Liver (tissue), 9 donors: Measurements from ENCODE around the gene MSGN1. TPM values are rescaled to one million over a fixed set of nuclear protein-coding genes. Genes with fewer than 3 reads are reported as not detected.

Experiments used
- DNase-seq: peaks from one replicate; pipeline ENCODE4 v3.0.0-alpha.2; 2017; ENCODE audit warnings: low spot score
- H3K27ac ChIP-seq, 2 donors: one replicate each; pipeline ENCODE4 v1.7.0; 2013; ENCODE audit warnings: inconsistent platforms in 2 of 2, low read length in 2 of 2, control low read depth in 1 of 2, low read depth in 1 of 2, mild to moderate bottlenecking in 1 of 2
- H3K27me3 ChIP-seq, 4 donors: one replicate each; pipeline versions ENCODE4 v1.6.1 to v1.7.0; 2013; ENCODE audit warnings: low read length in 3 of 4, inconsistent platforms in 1 of 4, mild to moderate bottlenecking in 1 of 4, moderate library complexity in 1 of 4; ENCODE audit not compliant: control insufficient read depth in 4 of 4, insufficient read depth in 4 of 4
- H3K36me3 ChIP-seq, 4 donors: one replicate each; pipeline versions ENCODE4 v1.6.1 to v1.7.0; 2013; ENCODE audit warnings: low read length in 3 of 4, mild to moderate bottlenecking in 3 of 4, low read depth in 1 of 4, moderate library complexity in 1 of 4; ENCODE audit not compliant: control insufficient read depth in 4 of 4, insufficient read depth in 3 of 4
- H3K4me1 ChIP-seq, 4 donors: one replicate each; pipeline versions ENCODE4 v1.6.1 to v1.7.0; 2013; ENCODE audit warnings: low read length in 3 of 4, mild to moderate bottlenecking in 3 of 4, moderate library complexity in 1 of 4; ENCODE audit not compliant: control insufficient read depth in 4 of 4, insufficient read depth in 4 of 4
- H3K4me3 ChIP-seq, 3 donors: one replicate each; pipeline versions ENCODE4 v1.6.1 to v1.7.0; 2013; ENCODE audit warnings: low read length in 3 of 3, control low read depth in 1 of 3, low read depth in 1 of 3, mild to moderate bottlenecking in 1 of 3
- H3K9ac ChIP-seq, 2 donors: one replicate each; pipeline ENCODE4 v1.7.0; 2013; ENCODE audit warnings: low read length in 2 of 2, mild to moderate bottlenecking in 2 of 2, moderate library complexity in 2 of 2, control low read depth in 1 of 2, low read depth in 1 of 2
- H3K9me3 ChIP-seq, 4 donors: one replicate each; pipeline versions ENCODE4 v1.6.1 to v1.7.0; 2013; ENCODE audit warnings: low read length in 3 of 4; ENCODE audit not compliant: control insufficient read depth in 4 of 4
- EGR1 ChIP-seq, 2 donors: IDR thresholded peaks; 2 replicates each; pipeline ENCODE4 v1.6.1; 2016 to 2018; ENCODE audit warnings: antibody characterized with exemption in 2 of 2, low read depth in 2 of 2
- FOXA1 ChIP-seq: IDR thresholded peaks from 2 replicates; pipeline ENCODE4 v1.6.1; 2016; ENCODE audit warnings: antibody characterized with exemption
- FOXA2 ChIP-seq: IDR thresholded peaks from 2 replicates; pipeline ENCODE4 v1.6.1; 2016; ENCODE audit warnings: antibody characterized with exemption
- GABPA ChIP-seq, 2 donors: IDR thresholded peaks in 1 of 2; conservative IDR thresholded peaks in 1 of 2; 2 replicates each; pipeline ENCODE4 v1.6.1; 2016; ENCODE audit warnings: antibody characterized with exemption in 2 of 2, mild to moderate bottlenecking in 1 of 2, moderate library complexity in 1 of 2
- HNF4A ChIP-seq, 2 donors: conservative IDR thresholded peaks; 2 replicates each; pipeline ENCODE4 v1.6.1; 2016; ENCODE audit warnings: antibody characterized with exemption in 2 of 2, mild to moderate bottlenecking in 2 of 2
- HNF4G ChIP-seq: IDR thresholded peaks from 2 replicates; pipeline ENCODE4 v1.6.1; 2016; ENCODE audit warnings: antibody characterized with exemption
- JUND ChIP-seq, 2 donors: IDR thresholded peaks; 2 replicates each; pipeline ENCODE4 v1.6.1; 2016; ENCODE audit warnings: antibody characterized with exemption in 2 of 2
- RAD21 ChIP-seq, 2 donors: IDR thresholded peaks; 2 replicates each; pipeline ENCODE4 v1.6.1; 2016; ENCODE audit warnings: antibody characterized with exemption in 2 of 2, mild to moderate bottlenecking in 2 of 2
- RXRA ChIP-seq, 2 donors: IDR thresholded peaks; 2 replicates each; pipeline ENCODE4 v1.6.1; 2017 to 2018; ENCODE audit warnings: antibody characterized with exemption in 2 of 2, mild to moderate bottlenecking in 1 of 2
- SP1 ChIP-seq: IDR thresholded peaks from 2 replicates; pipeline ENCODE4 v1.6.1; 2018; ENCODE audit warnings: antibody characterized with exemption, mild to moderate bottlenecking
- TAF1 ChIP-seq: conservative IDR thresholded peaks from 2 replicates; pipeline ENCODE4 v1.6.1; 2016; ENCODE audit warnings: antibody characterized with exemption, mild to moderate bottlenecking
- YY1 ChIP-seq: IDR thresholded peaks from 2 replicates; pipeline ENCODE4 v1.6.1; 2016; ENCODE audit warnings: antibody characterized with exemption, mild to moderate bottlenecking
- WGBS: extraction: QIAGEN DNeasy Blood & Tissue Kit; methylation state at CpG from one replicate; pipeline ENCODE4 v1.1.7; 2013; 5-methylcytosine and 5-hydroxymethylcytosine counted together
- polyA plus RNA-seq, 2 donors: library from polyadenylated mRNA; stranded (reverse) in 1 of 2; unstranded in 1 of 2; fragments of 200-250 nt in 1 of 2; fragments of >200 nt in 1 of 2; fragmentation: Nextera tagmentation in 1 of 2; extraction: Ambion mirVana in 1 of 2; gene quantifications; one replicate each; pipeline versions ENCODE4 v1.2.1 to v1.2.3, GENCODE V29; 2013 to 2015
- total RNA-seq, 2 donors: library from RNA; depleted of rRNA; stranded (reverse); fragments of >200 nt; gene quantifications; one replicate each; pipeline ENCODE4 v1.2.3, GENCODE V29; 2014
- TF ChIP-seq, protein P1 (sequence below): IDR thresholded peaks from 2 replicates; pipeline ENCODE4 v1.6.1; 2016; ENCODE audit warnings: antibody characterized with exemption, mild to moderate bottlenecking
- TF ChIP-seq, protein P2 (sequence below): IDR thresholded peaks from 2 replicates; pipeline ENCODE4 v1.6.1; 2016; ENCODE audit warnings: antibody characterized with exemption
- TF ChIP-seq, protein P3 (sequence below): IDR thresholded peaks from 2 replicates; pipeline ENCODE4 v1.6.1; 2016; ENCODE audit warnings: antibody characterized with exemption
- TF ChIP-seq, protein P4 (sequence below): fragments of 150-350 bp; IDR thresholded peaks from 2 replicates; pipeline ENCODE4 v1.5.1; 2017; ENCODE audit warnings: improper control_type of control experiment, low read depth, low read length; ENCODE audit not compliant: missing input control
- donor health status: healthy.
- donor health status: healthy.
- donor health status: healthy.
- donor health status: healthy.
- donor health status: healthy.

The MSGN1 gene
- total and polyA plus RNA-seq, 4 donors, result not detected

DNA sequence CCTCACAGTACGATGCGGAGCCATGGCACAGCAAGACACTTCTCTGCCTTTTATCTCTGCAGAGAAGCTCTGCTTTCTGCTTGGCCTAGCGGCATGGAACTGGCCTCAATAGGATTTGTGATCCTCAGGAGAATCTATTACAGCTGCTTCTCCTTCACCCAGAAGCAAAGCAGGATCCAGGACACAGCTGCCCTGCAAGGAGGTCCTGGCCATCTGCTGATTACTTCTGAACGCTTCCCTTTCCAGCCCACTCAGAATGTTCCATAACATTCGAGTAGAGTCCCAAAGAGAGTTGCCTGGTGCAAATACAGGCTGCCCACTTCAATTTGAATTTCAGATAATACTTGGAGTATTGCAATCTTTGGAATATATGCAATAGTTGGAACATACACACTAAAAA, 33.0 kb downstream of the MSGN1 start (continued):
- TF ChIP-seq SP1 (no peak), JUND (IDR thresholded peaks at IDR 0.05) (no peak), FOXA2 (no peak)

DNA sequence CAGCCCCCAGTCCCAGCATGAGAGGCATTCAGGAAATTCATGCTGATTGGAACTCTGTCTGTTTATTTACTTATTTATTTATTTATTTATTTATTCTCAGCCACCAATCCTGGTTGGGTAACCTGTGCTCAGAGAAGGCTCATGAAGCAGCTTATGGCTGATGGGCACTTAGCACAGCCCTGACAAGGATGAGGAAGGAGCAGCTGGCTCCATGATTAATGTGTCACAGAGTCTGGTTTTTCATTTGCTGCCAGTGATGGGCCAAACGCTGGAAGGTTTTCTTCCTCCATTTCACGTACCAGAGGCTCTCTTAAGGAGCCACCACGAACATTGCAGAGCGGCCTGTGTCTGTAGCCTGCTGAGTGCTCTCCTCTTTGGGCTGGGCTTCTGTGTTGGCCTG, 33.9 kb downstream of the MSGN1 start:
- TF ChIP-seq RAD21 (IDR thresholded peaks at IDR 0.05) (no peak), HNF4A (conservative IDR thresholded peaks at IDR 0.05) (no peak), GABPA (IDR thresholded peaks at IDR 0.05 in 1 of 2, conservative IDR thresholded peaks at IDR 0.05 in 1 of 2) (no peak), TAF1 (no peak), JUND (IDR thresholded peaks at IDR 0.05) (no peak), EGR1 (IDR thresholded peaks at IDR 0.05; ENCODE audit: low read depth in 2 of 2) (no peak), FOXA1 (no peak)
- TF ChIP-seq, protein P1, sequence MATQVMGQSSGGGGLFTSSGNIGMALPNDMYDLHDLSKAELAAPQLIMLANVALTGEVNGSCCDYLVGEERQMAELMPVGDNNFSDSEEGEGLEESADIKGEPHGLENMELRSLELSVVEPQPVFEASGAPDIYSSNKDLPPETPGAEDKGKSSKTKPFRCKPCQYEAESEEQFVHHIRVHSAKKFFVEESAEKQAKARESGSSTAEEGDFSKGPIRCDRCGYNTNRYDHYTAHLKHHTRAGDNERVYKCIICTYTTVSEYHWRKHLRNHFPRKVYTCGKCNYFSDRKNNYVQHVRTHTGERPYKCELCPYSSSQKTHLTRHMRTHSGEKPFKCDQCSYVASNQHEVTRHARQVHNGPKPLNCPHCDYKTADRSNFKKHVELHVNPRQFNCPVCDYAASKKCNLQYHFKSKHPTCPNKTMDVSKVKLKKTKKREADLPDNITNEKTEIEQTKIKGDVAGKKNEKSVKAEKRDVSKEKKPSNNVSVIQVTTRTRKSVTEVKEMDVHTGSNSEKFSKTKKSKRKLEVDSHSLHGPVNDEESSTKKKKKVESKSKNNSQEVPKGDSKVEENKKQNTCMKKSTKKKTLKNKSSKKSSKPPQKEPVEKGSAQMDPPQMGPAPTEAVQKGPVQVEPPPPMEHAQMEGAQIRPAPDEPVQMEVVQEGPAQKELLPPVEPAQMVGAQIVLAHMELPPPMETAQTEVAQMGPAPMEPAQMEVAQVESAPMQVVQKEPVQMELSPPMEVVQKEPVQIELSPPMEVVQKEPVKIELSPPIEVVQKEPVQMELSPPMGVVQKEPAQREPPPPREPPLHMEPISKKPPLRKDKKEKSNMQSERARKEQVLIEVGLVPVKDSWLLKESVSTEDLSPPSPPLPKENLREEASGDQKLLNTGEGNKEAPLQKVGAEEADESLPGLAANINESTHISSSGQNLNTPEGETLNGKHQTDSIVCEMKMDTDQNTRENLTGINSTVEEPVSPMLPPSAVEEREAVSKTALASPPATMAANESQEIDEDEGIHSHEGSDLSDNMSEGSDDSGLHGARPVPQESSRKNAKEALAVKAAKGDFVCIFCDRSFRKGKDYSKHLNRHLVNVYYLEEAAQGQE, result no peak
- TF ChIP-seq, protein P2, sequence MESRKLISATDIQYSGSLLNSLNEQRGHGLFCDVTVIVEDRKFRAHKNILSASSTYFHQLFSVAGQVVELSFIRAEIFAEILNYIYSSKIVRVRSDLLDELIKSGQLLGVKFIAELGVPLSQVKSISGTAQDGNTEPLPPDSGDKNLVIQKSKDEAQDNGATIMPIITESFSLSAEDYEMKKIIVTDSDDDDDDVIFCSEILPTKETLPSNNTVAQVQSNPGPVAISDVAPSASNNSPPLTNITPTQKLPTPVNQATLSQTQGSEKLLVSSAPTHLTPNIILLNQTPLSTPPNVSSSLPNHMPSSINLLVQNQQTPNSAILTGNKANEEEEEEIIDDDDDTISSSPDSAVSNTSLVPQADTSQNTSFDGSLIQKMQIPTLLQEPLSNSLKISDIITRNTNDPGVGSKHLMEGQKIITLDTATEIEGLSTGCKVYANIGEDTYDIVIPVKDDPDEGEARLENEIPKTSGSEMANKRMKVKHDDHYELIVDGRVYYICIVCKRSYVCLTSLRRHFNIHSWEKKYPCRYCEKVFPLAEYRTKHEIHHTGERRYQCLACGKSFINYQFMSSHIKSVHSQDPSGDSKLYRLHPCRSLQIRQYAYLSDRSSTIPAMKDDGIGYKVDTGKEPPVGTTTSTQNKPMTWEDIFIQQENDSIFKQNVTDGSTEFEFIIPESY, result no peak
- TF ChIP-seq, protein P3, sequence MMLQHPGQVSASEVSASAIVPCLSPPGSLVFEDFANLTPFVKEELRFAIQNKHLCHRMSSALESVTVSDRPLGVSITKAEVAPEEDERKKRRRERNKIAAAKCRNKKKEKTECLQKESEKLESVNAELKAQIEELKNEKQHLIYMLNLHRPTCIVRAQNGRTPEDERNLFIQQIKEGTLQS, result no peak
- no peak for DNase-seq
- H3K36me3 ChIP-seq, result no peaks in the 10 kb centered on the region
- no peak overlapping the region for H3K27ac ChIP-seq
- no peak overlapping the region for H3K9ac ChIP-seq
- H3K4me3 ChIP-seq, result no peak overlapping the region
- H3K4me1 ChIP-seq, result no peaks in the 10 kb centered on the region
- H3K9me3 ChIP-seq, result no peaks in the 10 kb centered on the region
- WGBS, result 84% methylated on average over 4 of the region's 4 CpGs
- H3K27me3 ChIP-seq, result no peaks in the 10 kb centered on the region

DNA sequence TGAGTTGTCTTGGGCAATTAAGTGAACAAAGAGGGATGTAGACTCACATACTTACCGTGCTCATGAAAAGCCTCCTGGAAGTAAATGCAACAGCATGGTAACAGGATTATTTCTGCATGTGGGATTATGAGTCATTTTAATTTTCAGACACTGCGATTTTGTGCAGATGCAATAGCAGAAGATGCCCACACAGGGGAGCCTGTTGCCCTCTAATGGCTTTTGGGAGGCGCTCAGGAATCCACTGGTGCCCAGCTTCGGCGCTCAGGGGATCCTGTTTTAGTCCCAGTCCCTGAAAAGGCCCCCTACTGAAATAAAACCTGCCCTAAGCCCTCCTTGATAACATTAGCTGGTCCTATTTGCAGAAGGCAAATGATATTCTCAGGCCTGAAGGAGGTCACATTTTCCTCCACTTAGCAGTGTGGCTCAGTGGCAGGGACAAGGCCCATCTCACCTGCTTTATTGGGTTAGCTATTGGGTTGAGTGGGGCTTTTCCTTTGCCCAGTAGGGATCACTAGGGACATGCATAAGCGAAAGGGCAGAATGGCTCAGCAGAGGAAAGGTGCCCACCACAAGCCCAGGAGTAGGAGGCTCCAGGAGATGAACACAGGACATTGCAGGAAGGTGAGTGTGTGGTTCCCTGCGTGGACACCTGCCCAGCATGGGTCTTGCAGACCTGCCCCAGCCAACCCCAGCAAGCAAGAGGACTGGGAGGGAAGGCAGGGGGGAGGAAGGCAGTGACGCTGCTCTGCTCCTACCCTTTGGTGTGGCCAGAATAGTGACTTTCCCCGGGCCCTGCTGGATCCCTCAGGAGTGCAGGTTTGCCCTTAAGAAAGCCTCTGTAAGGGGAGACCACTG, 35.7 kb downstream of the MSGN1 start:
- Histone ChIP-seq H3K27me3 (no peaks in the 10 kb centered on the region), H3K4me3 (no peak overlapping the region), H3K27ac (no peak overlapping the region), H3K4me1 (no peaks in the 10 kb centered on the region), H3K36me3 (no peaks in the 10 kb centered on the region), H3K9ac (no peak overlapping the region), H3K9me3 (no peaks in the 10 kb centered on the region)
- TF ChIP-seq RXRA (IDR thresholded peaks at IDR 0.05), result no peak
- no peak for TF ChIP-seq HNF4G
- TF ChIP-seq, protein P4, sequence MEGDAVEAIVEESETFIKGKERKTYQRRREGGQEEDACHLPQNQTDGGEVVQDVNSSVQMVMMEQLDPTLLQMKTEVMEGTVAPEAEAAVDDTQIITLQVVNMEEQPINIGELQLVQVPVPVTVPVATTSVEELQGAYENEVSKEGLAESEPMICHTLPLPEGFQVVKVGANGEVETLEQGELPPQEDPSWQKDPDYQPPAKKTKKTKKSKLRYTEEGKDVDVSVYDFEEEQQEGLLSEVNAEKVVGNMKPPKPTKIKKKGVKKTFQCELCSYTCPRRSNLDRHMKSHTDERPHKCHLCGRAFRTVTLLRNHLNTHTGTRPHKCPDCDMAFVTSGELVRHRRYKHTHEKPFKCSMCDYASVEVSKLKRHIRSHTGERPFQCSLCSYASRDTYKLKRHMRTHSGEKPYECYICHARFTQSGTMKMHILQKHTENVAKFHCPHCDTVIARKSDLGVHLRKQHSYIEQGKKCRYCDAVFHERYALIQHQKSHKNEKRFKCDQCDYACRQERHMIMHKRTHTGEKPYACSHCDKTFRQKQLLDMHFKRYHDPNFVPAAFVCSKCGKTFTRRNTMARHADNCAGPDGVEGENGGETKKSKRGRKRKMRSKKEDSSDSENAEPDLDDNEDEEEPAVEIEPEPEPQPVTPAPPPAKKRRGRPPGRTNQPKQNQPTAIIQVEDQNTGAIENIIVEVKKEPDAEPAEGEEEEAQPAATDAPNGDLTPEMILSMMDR, result peak; percentile 98
- TF ChIP-seq EGR1 (IDR thresholded peaks at IDR 0.05; ENCODE audit: low read depth in 2 of 2), result no peak
- TF ChIP-seq YY1, result no peak
- TF ChIP-seq RAD21 (IDR thresholded peaks at IDR 0.05), result peak; percentile 96 to 97
- no peak for DNase-seq
- WGBS, result 38% methylated on average over 9 of the region's 9 CpGs
